Progenitor cell of endocrine pancreas (in vitro differentiated cells): ENCODE measurements around the gene RBM26. TPM values are rescaled to one million over a fixed set of nuclear protein-coding genes. Genes with fewer than 3 reads are reported as not detected.
A peak's percentile ranks its signal among the peaks of the same experiment; 100 is the strongest.

Experiments used
- DNase-seq: peaks from one replicate; pipeline ENCODE4 v3.0.0; 2021; ENCODE audit warnings: low spot score; ENCODE audit not compliant: unreplicated experiment
- H3K27ac Mint-ChIP-seq: 2 replicates; pipeline ENCODE4 v1.8.0; 2021; ENCODE audit warnings: mild to moderate bottlenecking, moderate library complexity, mixed read lengths
- H3K27me3 Mint-ChIP-seq: 2 replicates; pipeline ENCODE4 v1.8.0; 2021; ENCODE audit warnings: mixed read lengths
- H3K36me3 Mint-ChIP-seq: 2 replicates; pipeline ENCODE4 v1.8.0; 2022; ENCODE audit warnings: mixed read lengths; ENCODE audit not compliant: insufficient read depth
- H3K4me1 Mint-ChIP-seq: 2 replicates; pipeline ENCODE4 v1.8.0; 2021; ENCODE audit warnings: low read depth, mixed read lengths
- H3K4me3 Mint-ChIP-seq: 2 replicates; pipeline ENCODE4 v1.8.0; 2021; ENCODE audit warnings: low read depth, mild to moderate bottlenecking, moderate library complexity, mixed read lengths
- H3K9me3 Mint-ChIP-seq: 2 replicates; pipeline ENCODE4 v1.8.0; 2021; ENCODE audit warnings: low read depth, mixed read lengths
- total RNA-seq: library from RNA; stranded (reverse); gene quantifications from 2 replicates; pipeline ENCODE4 v1.2.1, GENCODE V29; 2021
- TF ChIP-seq, protein P1 (sequence below): fragments of 200-600 bp; sonication (generic); IDR thresholded peaks from one replicate; pipeline ENCODE4 v1.5.0; 2021; ENCODE audit warnings: antibody characterized with exemption, mild to moderate bottlenecking; ENCODE audit not compliant: unreplicated experiment

RBM26 gene
- total RNA-seq, 1 donor from 2014 or later, result 81.2 TPM

DNA sequence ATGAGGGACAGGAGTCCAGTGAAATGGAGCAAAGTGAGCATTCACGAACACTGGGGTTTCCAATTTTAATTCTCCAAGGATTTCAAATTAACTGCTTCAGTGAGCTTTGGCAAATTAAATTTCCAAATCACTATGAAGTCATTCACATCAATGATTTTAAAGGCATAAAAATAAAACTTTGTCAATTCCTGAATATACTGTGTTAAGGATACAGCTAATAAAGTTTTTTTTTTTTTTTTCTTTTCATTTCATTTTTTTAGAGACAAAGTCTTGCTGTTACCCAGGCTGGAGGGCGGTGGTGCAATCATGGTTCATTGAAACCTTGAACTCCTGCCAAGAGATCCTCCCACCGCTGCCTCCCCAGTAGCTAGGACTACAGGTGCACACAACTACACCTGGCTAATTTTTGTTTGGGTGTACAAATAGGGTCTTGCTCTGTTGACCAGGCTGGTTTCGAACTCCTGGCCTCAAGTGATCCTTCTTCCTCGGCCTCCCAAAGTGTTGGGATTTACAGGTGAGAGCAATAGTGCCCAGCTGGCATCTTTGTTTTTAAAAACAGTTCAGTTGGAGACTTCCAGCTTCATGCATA lies 21.9 kb downstream of the RBM26 start:
- TF ChIP-seq, protein P1, sequence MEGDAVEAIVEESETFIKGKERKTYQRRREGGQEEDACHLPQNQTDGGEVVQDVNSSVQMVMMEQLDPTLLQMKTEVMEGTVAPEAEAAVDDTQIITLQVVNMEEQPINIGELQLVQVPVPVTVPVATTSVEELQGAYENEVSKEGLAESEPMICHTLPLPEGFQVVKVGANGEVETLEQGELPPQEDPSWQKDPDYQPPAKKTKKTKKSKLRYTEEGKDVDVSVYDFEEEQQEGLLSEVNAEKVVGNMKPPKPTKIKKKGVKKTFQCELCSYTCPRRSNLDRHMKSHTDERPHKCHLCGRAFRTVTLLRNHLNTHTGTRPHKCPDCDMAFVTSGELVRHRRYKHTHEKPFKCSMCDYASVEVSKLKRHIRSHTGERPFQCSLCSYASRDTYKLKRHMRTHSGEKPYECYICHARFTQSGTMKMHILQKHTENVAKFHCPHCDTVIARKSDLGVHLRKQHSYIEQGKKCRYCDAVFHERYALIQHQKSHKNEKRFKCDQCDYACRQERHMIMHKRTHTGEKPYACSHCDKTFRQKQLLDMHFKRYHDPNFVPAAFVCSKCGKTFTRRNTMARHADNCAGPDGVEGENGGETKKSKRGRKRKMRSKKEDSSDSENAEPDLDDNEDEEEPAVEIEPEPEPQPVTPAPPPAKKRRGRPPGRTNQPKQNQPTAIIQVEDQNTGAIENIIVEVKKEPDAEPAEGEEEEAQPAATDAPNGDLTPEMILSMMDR, result no peak
- H3K9me3 Mint-ChIP-seq, result peaks cover 6% of the 10 kb centered on the region
- DNase-seq, result no peak
- peaks cover 30% of the 10 kb centered on the region for H3K4me1 Mint-ChIP-seq
- H3K27ac Mint-ChIP-seq, result no peak overlapping the region
- no peak overlapping the region for H3K4me3 Mint-ChIP-seq
- no peaks in the 10 kb centered on the region for H3K27me3 Mint-ChIP-seq
- peaks cover 11% of the 10 kb centered on the region for H3K36me3 Mint-ChIP-seq

GRCh38 chr13:79382545-79383275 lies 23.3 kb downstream of the RBM26 start:
- H3K4me3 Mint-ChIP-seq, result no peak overlapping the region
- TF ChIP-seq, protein P1, result no peak
- no peaks in the 10 kb centered on the region for H3K27me3 Mint-ChIP-seq
- peaks cover 4% of the 10 kb centered on the region for H3K9me3 Mint-ChIP-seq
- peaks cover 22% of the 10 kb centered on the region for H3K4me1 Mint-ChIP-seq
- no peak for DNase-seq
- peak overlapping the region; percentile 14 for H3K27ac Mint-ChIP-seq
- H3K36me3 Mint-ChIP-seq, result peaks cover 12% of the 10 kb centered on the region

DNA sequence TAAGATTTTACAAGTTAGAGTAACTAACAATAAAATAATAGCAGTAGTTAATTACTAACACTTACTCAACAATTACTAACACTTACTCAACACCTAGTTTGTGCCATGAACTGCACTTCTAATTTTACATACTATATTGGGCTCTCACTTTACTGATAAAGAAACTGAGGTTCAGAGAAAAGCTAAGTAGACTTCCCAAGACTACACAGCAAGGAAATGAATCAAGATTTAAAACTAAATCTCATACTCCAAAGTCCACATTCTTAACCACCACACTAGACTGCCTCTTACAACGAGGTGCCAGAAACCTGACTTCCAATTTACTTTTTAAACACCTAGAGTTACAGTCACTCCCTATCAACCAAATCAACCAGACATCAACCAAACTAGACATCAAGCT lies 25.1 kb downstream of the RBM26 start:
- peaks cover 17% of the 10 kb centered on the region for H3K36me3 Mint-ChIP-seq
- H3K27me3 Mint-ChIP-seq, result no peaks in the 10 kb centered on the region
- no peak overlapping the region for H3K27ac Mint-ChIP-seq
- TF ChIP-seq, protein P1, result no peak
- DNase-seq, result no peak
- H3K4me3 Mint-ChIP-seq, result no peak overlapping the region
- peaks cover 4% of the 10 kb centered on the region for H3K9me3 Mint-ChIP-seq
- peaks cover 19% of the 10 kb centered on the region for H3K4me1 Mint-ChIP-seq

DNA sequence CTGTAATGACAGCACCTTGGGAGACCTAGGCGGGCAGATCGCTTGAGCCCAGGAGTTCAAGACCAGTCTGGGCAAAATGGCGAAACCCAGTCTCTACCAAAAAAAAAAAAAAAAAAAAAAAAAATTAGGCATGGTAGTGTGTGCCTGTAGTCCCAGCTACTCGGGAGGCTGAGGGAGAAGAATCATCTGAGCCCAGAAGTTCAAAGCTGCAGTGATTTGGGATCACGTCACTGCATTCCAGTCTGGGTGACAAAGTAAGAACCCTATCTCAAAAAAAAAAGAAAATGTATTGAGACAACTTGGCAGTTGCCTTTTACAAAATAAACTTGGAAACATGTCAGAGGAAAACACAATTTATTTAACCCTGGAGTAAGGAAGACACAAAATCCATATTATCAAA lies 26.8 kb downstream of the RBM26 start:
- Mint-ChIP-seq H3K27ac (no peak overlapping the region), H3K27me3 (no peaks in the 10 kb centered on the region), H3K9me3 (peaks cover 4% of the 10 kb centered on the region), H3K36me3 (peaks cover 19% of the 10 kb centered on the region), H3K4me1 (peaks cover 19% of the 10 kb centered on the region), H3K4me3 (no peak overlapping the region)
- DNase-seq, result no peak
- TF ChIP-seq, protein P1, result no peak

DNA sequence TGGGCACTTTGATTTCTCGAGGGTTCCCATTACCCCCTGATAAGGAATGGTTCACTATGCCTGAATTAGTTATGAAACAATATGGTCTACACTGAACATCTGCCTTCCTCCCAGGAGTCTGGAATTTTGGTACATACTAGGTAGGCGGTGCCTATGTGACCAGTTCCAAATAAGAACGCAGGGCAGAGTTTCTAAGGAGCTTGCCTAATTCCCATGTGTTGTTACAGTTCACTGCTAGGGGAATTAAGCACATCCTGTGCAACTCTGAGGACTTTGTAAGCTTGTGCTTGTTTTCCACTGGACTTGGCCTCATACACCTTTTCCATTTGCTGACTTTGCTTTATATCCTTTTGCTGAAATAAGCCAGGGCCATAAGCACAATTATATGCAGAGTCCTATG lies 29.2 kb downstream of the RBM26 start:
- TF ChIP-seq, protein P1, result no peak
- Mint-ChIP-seq H3K4me1 (peaks cover 9% of the 10 kb centered on the region), H3K27ac (no peak overlapping the region), H3K27me3 (no peaks in the 10 kb centered on the region), H3K9me3 (no peaks in the 10 kb centered on the region), H3K36me3 (peaks cover 14% of the 10 kb centered on the region), H3K4me3 (no peak overlapping the region)
- DNase-seq, result no peak
